Heart left ventricle (tissue), 13 donors: ENCODE data around the gene ZNF292.

ENCODE experiments used
- POLR2A ChIP-seq, 2 donors: fragments of 450-650 bp; IDR thresholded peaks; one replicate each; pipeline ENCODE4 v1.6.1; 2017; ENCODE audit warnings: antibody characterized with exemption in 2 of 2, mild to moderate bottlenecking in 2 of 2, moderate library complexity in 2 of 2
- TF ChIP-seq, protein P1 (sequence below), 12 donors: fragments of 200-600 bp; sonication (generic) in 4 of 12; IDR thresholded peaks; one replicate each; pipeline versions ENCODE4 v1.5.0 to v1.8.0; 2018 to 2022; ENCODE audit warnings: antibody characterized with exemption in 12 of 12, mild to moderate bottlenecking in 5 of 12
- donor health status: ischemic (EF 13 %, LVEDD 7.1; RV severe dilation, severe dysfunction).
- donor health status: DM: no; HTN: yes; CAD: no.
- donor health status: DM: no; HTN: no; CAD: no.
- donor health status: ischemic (EF 25% LVEDD 6.9; RV normal size, moderate dysfunction).
- donor health status: ischemic (EF 25% LVEDD 5.7; RV mildly dilated, moderate dysfunction).
- donor health status: ischemic (EF 35%, LVEDD 5.7; RV mildly dilated, moderate dysfunction).
- donor health status: nonischemic (EF 11% LVEDD 7.7; RV severe dilation, severe dysfunction).
- donor health status: DM: yes; HTN: yes; CAD: no.
- donor health status: PGD.
- donor health status: ischemic (EF 29% LVEDD 5.4; RV normal size, mild dysfunction).
- donor health status: nonischemic (EF 23%, LVEDD 6.1; RV moderate dilation, normal function).

GRCh38 chr6:87154641-87154992, 748 bp upstream of the ZNF292 start:
- TF ChIP-seq, protein P1, sequence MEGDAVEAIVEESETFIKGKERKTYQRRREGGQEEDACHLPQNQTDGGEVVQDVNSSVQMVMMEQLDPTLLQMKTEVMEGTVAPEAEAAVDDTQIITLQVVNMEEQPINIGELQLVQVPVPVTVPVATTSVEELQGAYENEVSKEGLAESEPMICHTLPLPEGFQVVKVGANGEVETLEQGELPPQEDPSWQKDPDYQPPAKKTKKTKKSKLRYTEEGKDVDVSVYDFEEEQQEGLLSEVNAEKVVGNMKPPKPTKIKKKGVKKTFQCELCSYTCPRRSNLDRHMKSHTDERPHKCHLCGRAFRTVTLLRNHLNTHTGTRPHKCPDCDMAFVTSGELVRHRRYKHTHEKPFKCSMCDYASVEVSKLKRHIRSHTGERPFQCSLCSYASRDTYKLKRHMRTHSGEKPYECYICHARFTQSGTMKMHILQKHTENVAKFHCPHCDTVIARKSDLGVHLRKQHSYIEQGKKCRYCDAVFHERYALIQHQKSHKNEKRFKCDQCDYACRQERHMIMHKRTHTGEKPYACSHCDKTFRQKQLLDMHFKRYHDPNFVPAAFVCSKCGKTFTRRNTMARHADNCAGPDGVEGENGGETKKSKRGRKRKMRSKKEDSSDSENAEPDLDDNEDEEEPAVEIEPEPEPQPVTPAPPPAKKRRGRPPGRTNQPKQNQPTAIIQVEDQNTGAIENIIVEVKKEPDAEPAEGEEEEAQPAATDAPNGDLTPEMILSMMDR (IDR thresholded peaks at IDR 0.05) = no peak
- no peak for TF ChIP-seq POLR2A (IDR thresholded peaks at IDR 0.05)
